HG02943 (cell line): ENCODE data around the gene EIF4E3.

Experiments
- ATAC-seq: cut with Tn5 transposase; IDR thresholded peaks from one replicate; pipeline ENCODE4 v1.9.1; 2021; ENCODE audit warnings: mild to moderate bottlenecking, low read depth, moderate library complexity; ENCODE audit not compliant: unreplicated experiment

Gene EIF4E3

DNA sequence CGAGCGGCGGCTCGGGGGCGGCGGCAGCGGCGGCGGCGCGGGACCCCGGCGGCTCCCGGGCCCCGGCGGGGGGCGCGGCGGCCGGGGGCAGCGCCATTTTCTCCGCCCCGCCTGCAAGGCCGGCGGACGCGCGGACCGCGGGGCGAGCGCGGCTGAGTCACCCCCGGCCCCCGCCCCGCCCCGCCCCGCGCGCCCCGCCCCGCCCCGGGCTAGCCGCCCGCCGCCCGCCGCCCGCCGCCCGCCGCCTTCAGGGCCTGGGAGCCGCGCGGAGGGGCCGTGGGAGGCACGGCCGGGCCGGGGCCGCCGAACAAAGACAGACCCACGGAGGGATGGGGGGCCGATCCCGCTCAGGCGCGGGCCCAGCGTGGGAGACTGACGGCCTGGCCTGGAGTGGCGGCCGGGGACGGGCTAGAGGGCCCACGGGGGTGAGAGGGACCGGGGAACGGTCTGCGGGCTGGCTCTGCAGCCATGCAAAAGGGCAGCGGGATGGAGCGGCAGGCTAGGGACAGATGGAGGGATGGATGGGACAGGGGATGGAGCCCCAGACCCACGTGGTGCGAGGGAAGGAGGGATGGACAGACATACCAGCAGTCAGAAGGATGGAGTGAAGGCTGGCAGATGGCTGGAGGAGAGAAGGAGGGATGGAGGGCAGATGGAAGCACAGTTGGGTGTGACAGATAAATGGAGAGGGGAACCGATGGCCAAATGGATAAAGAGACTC is at the start of gene EIF4E3:
EIF4E3 (minus strand) TSS at position 132 of the 721 bp plus-strand sequence; CDS start at position 97, 35 bp downstream.
- ATAC-seq, result no peak

DNA sequence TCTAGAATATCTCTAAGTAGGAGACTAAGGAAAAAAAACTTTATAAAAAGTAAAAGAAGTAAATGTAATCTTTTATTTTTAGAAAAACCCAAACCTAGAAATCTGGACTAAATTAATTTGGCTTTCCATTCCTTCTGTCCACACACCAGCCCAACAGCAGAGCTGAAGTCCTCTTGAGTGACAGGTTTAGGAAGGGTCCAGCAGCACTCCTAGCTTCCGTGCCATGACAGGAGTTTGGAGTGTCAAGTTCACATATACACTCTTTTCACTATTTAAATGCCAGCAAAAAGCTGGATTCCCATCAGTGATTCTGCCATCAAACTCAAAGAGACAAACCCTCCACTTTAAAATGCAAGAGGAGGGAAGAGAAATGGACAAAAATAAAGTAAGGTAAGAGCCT is 46.7 kb upstream of the EIF4E3 start:
- ATAC-seq, result no peak

DNA sequence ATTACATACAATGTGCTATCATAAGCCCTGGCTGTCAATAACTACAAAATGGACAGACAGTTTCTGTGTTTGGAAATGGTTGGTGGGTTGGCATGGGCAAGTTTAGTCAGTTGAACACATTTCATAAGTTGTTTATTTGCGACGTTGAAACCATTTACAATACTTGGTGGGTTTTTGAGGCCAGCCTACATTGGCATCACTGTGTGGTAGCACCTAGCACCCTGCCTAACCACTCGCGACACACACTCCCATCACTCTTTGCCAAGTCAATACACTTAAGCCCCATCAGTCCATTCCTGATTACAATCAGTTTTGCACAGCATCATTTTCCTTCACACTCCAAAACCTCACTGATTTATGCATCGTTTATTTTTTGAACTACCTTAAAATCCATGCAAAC is 45.9 kb upstream of the EIF4E3 start:
- ATAC-seq, result no peak

DNA sequence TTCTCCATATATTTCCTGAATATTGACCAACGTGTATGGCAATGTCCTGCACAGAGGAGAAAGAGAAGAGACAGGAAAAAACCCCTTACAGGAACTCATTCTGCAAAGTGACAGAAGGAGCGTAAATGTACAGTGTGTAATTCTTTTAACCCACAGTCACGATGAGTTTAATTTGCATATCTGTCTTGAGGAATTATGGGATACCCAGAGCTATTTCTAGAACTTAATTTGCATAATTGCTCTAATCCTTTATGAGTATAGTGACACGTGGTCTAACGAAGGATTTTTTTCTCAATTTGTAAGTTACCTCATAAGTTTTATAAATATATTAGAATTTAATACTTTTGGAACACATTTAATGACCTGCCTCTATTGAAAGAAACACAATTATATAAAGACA is 38.2 kb upstream of the EIF4E3 start:
- no peak for ATAC-seq

DNA sequence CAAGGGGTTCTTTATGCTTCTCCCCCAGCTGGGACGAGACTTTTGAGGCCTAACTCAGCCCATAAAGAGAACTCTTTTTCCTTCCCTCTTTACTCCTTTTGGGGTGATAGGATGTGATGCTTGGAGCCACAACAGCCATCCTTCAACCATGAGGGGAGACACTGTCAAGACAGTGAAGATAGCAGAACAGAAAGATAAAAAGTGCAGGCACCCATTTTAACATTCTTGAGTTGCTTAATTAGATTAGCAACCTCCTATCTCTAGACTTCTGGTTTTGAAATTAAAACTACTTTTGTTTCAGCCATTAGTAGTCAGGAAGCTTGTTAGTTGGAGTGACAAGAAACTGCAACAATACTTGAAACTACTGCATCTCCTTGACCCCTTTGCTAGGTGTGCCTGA is 34.9 kb upstream of the EIF4E3 start:
- no peak for ATAC-seq

DNA sequence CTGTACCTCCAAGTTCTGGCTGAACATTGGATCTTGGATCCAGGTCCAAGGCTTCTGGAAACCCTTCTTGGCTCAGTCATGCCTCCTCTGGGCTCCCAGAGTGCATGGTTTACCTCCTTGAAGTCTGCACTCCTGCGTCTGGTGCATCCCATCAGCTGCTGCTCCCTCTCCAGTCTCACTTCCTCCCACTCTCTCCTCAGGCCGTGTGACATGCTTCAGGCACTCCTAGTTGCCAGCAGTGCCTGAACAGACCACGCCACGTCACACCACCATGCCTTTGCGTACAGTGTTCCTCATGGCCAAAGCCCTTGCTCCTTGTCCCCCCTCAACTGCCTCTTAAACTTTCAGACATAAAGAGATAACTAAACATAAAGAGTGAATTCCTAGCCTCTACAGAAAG is 34.2 kb upstream of the EIF4E3 start:
- no peak for ATAC-seq

DNA sequence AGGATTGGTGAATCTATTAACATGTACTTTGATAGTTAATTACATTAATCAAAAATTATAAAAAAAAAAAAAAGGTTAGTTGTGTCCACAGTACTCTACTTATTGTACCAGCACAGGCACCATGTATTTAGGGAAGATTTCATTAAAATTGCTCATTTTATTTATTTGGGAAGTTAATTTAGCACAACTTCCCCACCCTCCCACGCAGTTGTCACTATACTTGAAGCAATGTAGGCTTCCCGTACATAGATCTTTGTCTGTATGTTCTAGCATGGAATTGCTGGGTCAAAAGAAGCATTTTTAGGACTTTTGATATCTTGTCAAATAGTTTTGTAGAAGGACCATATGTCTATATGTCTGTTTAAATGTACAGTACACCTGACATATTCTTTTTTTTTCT is 32.9 kb upstream of the EIF4E3 start:
- ATAC-seq, result no peak

DNA sequence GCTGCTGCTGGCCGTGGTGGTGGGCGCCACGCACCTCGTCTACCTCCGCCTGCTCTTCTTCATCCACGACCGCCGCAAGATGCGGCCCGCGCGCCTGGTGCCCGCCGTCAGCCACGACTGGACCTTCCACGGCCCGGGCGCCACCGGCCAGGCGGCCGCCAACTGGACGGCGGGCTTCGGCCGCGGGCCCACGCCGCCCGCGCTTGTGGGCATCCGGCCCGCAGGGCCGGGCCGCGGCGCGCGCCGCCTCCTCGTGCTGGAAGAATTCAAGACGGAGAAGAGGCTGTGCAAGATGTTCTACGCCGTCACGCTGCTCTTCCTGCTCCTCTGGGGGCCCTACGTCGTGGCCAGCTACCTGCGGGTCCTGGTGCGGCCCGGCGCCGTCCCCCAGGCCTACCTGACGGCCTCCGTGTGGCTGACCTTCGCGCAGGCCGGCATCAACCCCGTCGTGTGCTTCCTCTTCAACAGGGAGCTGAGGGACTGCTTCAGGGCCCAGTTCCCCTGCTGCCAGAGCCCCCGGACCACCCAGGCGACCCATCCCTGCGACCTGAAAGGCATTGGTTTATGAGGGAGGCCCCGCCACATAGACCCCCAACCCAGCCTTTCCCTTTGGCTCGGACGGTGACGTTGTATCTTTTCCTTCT is 29.5 kb upstream of the EIF4E3 start:
- ATAC-seq, result no peak

DNA sequence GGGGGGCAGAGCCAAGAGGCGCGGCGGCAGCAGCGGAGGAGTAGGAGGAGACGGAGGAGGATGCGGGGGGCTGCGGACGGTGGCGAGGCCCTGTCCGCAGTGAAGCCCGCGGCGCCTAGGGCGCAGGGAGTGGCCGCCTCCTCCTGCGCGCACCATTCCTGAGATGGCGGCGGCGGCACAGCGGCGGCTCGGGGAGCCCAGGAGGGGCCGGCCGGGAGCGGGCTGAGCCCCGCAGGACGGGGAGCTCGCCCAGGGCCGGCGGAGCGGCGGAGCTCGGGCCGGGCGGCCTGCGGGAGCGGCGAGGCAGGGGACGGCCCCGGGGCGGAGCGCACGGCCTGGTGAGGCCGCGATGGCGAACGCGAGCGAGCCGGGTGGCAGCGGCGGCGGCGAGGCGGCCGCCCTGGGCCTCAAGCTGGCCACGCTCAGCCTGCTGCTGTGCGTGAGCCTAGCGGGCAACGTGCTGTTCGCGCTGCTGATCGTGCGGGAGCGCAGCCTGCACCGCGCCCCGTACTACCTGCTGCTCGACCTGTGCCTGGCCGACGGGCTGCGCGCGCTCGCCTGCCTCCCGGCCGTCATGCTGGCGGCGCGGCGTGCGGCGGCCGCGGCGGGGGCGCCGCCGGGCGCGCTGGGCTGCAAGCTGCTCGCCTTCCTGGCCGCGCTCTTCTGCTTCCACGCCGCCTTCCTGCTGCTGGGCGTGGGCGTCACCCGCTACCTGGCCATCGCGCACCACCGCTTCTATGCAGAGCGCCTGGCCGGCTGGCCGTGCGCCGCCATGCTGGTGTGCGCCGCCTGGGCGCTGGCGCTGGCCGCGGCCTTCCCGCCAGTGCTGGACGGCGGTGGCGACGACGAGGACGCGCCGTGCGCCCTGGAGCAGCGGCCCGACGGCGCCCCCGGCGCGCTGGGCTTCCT is 28.8 kb upstream of the EIF4E3 start, which contains the start of gene GPR27:
GPR27 (plus strand) TSS at position 155 of the 909 bp plus-strand sequence; CDS start at position 350, 195 bp downstream.
- no peak for ATAC-seq

DNA sequence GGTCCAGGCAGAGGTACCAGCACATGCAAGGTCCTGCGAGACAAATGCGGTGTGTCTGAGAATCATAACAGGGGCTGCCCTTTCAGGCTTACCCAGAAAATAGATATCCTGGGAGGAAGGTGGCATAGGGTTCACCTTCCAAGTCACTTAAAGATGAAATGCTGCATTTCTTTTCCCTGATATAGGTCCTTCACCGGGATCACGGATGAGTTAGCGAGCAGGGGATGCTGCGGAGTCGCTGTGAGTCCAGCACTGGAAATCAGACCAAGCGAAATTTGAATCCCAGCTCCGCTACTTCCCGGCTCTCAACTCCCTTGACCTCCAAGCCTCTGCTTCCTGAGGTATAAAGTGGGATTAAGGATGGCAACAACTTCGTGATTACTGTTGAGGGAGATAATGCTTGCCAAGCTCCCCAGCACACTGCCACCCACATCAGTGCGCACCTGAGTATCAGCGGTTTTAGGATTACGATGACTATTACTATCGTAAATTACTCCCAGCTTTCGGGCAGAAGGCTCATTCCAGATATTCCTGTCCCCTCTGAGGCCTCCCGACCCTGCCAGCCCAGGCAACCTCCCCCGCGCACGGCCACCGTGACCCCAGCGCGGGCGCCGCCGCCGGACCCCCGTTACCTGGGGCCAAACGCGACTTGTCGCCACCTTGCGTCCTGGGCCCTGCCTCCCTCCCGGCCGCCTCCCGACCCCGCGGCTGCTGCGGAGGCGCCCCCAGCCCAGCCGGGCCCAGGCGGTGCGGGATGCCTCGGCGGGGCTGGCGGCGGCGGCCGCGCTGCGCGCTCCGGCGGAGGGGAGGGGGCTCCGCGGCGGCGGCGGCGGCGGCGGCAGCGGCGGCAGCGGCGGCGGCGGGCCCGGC is 27.9 kb upstream of the EIF4E3 start:
- ATAC-seq, result no peak

DNA sequence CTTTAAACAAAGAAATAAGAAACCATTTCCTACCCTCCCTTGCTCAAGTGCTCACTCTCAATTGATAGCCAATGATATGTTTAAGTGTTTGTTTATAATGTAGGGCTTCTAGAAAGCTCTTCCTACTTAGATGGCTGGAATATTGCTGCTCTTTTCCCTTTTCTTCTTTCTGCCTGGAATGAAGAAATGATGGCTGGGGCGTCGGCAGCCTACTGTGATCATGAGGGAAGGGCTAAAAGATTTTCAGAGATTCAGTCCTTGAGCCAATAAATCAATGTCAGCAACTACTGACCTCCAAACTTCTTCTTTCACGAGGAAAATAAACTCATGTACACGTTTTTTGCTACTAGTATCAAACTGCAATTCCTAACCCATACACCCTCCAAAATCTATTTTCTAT is 26.4 kb upstream of the EIF4E3 start:
- ATAC-seq, result no peak

DNA sequence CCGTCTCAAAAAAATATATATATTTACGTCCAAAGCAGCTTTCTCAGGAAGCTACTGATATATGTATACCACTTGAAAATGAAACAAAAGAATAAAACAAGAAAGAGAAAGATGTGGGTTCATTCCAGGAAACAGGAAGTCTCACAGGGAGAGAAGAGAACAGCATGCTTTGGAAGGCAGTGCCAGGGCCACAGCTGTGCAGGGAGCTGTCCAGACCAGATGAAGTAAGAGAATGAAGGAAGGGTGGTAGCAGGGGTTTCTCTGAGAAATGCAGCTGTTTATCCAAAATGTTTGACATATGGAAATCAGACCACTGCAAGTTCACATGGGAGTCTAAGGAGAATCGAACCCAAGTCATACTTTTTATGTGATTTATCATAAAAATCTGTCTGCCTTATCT is 19.5 kb upstream of the EIF4E3 start:
- ATAC-seq, result no peak

DNA sequence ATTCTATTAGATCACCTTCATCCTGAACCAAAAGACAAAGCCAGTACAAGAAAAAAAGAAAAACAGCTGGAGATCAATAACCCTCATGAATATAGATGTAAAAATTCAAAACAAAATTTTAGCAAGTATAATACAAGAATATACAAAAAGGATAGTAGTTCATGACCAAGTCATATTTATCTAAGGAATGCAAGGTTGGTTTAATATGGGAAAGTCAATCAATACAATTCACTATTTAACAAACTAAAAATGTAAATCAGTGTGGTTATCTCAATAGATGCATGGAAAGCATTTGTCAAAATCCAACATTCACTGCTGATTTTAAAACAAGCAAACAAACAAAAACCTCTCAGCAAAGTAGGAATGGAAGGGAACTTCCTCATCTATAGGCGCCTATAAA is 17.4 kb upstream of the EIF4E3 start:
- no peak for ATAC-seq

DNA sequence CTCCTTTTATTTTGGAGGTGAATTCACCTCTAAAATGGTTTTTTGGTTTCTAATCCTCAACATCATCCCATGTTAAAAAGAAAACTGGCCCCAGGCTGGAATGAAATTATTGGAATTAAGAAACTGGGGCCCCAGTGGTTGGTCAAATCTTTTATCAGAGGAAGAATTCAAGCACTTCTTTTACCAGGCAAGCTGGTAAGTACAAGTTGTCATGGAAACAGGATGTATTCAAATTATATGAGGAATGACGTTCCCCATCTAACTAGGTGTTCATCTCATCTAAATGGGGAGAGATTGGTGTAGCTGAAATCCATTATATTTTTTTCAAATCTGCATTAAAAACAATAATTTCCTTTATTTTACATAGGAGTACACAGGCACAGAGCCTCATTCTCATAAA is 9.7 kb upstream of the EIF4E3 start:
- ATAC-seq, result no peak

DNA sequence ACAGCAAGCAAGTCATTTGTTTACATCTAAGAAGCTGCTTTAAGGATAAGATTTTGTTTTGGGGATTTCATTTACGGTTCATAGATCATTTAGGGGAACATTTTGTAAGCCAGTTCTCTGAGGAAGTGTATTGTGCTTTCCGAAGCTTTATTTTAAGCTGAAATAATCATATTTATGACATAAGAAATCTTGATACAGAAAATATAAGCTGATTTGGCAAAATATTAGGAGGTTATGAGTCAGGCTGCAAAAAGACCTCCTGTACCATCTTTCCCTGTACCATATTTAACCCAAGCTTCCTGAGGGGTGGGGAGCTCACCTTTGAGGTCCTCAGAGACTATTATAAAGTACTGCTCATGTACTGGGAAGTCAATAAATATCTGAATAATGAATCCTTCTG is 8.1 kb upstream of the EIF4E3 start:
- no peak for ATAC-seq

DNA sequence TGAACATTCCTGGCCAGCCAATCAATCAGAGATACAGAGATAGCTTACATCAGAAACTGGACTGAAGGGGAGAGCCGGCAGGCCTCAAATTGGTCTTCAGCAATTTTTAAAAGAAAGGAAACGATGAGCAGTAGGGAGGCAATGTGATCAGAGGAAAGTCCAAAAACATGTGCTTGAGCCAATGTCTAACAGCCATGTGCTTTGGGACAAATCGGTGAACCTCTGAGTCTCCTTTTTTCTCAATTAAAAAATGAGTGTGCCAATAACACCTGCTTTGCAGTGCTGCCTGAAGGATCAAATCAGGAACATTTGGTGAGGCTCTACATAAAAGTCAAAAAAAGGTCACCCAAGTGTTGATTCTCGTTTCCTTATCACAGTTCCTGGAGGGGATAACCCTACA is 7.4 kb upstream of the EIF4E3 start:
- ATAC-seq, result no peak

DNA sequence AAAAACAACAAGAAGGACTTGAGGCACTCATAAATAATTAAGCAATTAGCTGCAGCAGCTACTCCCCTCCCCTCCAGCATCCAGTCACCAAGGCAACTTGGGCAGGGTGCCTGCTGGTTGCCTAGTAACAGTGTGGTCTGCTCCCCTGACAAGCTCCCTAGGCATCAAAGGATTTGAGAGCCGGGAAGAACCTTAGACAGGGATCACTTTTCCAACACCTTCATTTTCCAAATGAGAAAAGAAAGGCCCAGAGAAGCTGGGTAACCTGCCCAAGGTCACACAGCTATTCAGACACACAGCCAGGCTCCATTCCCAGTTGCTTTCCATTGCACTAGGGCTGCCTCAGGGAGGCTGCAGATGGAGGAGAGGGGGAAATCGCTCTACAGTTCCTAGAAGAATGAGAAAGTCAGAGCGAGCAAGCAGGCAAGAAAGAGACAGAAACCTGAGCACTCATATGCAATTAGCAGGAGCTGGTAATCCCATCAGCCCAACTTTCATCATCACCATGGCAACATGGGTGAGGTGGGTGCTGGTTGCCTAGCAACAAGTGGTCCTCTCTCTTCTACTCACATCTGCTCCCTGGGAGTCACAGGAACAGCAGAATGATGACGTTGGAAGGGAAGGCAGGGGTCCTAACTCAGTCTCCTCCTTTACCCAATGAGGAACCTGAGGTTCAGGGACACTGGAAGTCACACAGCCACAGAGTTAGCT is 3.6 kb upstream of the EIF4E3 start:
- ATAC-seq, result no peak

DNA sequence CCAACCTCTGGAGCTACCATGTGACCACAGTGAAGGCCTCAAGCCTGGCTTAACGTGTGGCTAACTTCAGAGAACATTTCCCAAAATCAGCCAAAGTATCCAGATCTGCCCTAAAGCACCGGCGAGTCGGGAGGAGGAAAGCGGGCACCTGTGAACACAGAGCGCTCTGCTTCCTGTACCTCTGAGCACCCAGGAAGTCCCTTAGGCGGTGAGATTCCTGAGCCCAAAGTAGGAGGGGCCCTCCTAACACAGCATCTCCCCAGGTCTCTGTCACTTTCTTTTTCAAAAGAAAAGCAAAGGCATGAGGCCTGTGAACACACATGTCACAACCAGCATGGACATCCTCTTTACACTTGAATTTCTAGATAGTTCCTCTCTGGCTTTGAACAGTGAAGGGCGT is 944 bp upstream of the EIF4E3 start:
- no peak for ATAC-seq

DNA sequence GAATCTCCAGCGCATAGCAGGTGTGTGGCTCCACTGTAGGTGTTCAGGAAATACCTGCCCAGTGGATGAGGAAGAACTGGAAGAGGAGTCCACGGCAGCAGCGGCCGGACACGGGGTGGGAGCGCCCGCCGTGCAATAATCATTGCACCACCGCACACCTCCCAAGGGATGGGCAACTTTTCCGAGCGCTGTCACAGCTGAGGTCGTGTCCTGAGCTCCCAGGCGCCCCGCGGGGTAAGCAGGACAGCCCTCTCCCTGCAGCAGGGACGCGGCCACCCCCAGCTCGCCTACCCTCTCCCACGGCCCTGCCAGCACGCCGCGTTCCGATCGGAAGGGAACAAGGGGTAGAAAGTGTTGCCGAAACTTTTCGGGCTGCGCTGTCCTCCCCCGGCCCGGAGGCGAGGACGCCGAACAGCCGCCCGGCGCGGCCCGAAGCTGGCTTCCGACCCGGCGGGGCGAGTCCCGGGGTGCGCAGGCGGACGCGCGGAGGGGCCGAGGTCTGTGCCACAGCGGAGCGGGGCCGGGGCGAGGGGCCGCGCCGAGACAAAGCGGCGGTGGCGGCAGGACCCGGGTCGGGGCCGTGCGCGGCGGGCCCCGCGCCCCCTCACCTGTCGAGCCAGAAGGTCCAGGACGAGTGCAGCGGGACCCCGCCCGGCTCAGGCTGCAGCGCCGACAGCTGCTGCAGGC is 475 bp downstream of the EIF4E3 start:
- ATAC-seq, result no peak
